Upper lobe of left lung (tissue), 4 donors: Measurements from ENCODE around the gene L1CAM.

Source experiments
- EP300 ChIP-seq, 4 donors: sonication (generic); formaldehyde crosslinking; IDR thresholded peaks; one replicate each; pipeline ENCODE4 v1.5.1; 2017; ENCODE audit warnings: antibody characterized with exemption in 4 of 4, control low read depth in 2 of 4
- POLR2AphosphoS5 ChIP-seq, 2 donors: sonication (generic); formaldehyde crosslinking; IDR thresholded peaks; one replicate each; pipeline ENCODE4 v1.5.1; 2017; ENCODE audit warnings: antibody characterized with exemption in 2 of 2
- TF ChIP-seq, protein P1 (sequence below), 6 experiments: fragments of 450-650 bp in 4 of 6; fragments of 200-600 bp in 2 of 6; sonication (generic) in 2 of 6; IDR thresholded peaks; one replicate each; pipeline ENCODE4 v1.5.1; 2016 to 2019; ENCODE audit warnings: antibody characterized with exemption in 6 of 6

DNA sequence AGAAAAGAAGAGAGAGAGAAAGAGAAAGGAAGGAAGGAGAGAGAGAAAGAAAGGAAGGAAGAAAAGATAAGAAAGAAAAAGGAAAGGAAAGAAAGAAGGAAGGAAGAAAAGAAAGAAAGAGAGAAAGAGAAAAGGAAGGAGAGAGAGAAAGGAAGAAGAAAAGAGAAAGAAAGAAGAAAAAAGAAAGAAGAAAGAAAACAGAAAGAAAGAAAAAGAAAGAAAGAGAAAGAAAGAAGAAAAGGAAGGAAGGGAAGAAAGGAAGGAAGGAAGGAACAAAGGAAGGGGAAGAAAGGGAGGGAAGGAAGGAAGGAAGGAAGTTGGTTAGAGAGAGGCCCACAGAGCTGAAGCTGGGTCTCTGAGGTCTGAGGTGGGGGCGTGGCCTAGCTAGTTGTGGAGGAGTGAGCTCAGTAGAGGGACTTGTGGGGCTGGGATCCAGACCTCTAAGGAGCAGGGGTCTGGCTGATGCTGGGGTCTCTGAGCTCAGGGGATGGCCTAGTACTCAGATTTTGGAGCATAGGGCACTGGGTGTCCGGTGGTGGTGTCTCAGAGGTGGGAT, 28.5 kb downstream of the L1CAM start:
- TF ChIP-seq, protein P1, sequence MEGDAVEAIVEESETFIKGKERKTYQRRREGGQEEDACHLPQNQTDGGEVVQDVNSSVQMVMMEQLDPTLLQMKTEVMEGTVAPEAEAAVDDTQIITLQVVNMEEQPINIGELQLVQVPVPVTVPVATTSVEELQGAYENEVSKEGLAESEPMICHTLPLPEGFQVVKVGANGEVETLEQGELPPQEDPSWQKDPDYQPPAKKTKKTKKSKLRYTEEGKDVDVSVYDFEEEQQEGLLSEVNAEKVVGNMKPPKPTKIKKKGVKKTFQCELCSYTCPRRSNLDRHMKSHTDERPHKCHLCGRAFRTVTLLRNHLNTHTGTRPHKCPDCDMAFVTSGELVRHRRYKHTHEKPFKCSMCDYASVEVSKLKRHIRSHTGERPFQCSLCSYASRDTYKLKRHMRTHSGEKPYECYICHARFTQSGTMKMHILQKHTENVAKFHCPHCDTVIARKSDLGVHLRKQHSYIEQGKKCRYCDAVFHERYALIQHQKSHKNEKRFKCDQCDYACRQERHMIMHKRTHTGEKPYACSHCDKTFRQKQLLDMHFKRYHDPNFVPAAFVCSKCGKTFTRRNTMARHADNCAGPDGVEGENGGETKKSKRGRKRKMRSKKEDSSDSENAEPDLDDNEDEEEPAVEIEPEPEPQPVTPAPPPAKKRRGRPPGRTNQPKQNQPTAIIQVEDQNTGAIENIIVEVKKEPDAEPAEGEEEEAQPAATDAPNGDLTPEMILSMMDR (IDR thresholded peaks at IDR 0.05): no peak
- no peak for TF ChIP-seq POLR2AphosphoS5 (IDR thresholded peaks at IDR 0.05)
- no peak for TF ChIP-seq EP300 (IDR thresholded peaks at IDR 0.05)
